H9 (cell line): Measurements from ENCODE around the gene ITGA4. TPM values are rescaled to one million over a fixed set of nuclear protein-coding genes. Genes with fewer than 3 reads are reported as not detected.

ENCODE experiments used
- DNase-seq: peaks from one replicate; pipeline ENCODE4 v3.0.0-alpha.2; 2017
- H2AFZ ChIP-seq: one replicate; pipeline ENCODE4 v1.6.1; 2013; ENCODE audit warnings: mild to moderate bottlenecking, low read length, control low read depth, moderate library complexity
- H2AK5ac ChIP-seq: 2 replicates; pipeline ENCODE4 v1.6.1; 2013; ENCODE audit warnings: low read length, control low read depth, mixed read lengths; ENCODE audit not compliant: insufficient read length
- H2BK120ac ChIP-seq: one replicate; pipeline ENCODE4 v1.6.1; 2013; ENCODE audit warnings: low read depth, mild to moderate bottlenecking, low read length, control low read depth, inconsistent platforms; ENCODE audit not compliant: poor library complexity, severe bottlenecking
- H2BK12ac ChIP-seq: 2 replicates; pipeline ENCODE4 v1.6.1; 2013; ENCODE audit warnings: low read length, control low read depth, mixed read lengths, low read depth; ENCODE audit not compliant: insufficient read length
- H2BK15ac ChIP-seq: 2 replicates; pipeline ENCODE4 v1.6.1; 2013; ENCODE audit warnings: low read depth, low read length, control low read depth
- H2BK20ac ChIP-seq: one replicate; pipeline ENCODE4 v1.6.1; 2013; ENCODE audit warnings: low read depth, mild to moderate bottlenecking, low read length, control low read depth, inconsistent platforms; ENCODE audit not compliant: poor library complexity, severe bottlenecking
- H2BK5ac ChIP-seq: 2 replicates; pipeline ENCODE4 v1.6.1; 2013; ENCODE audit warnings: low read length, control low read depth, mixed read lengths; ENCODE audit not compliant: insufficient read length
- H3K14ac ChIP-seq: 2 replicates; pipeline ENCODE4 v1.6.1; 2013; ENCODE audit warnings: low read length, control low read depth; ENCODE audit not compliant: insufficient read depth
- H3K18ac ChIP-seq: 2 replicates; pipeline ENCODE4 v1.6.1; 2013; ENCODE audit warnings: low read depth, mild to moderate bottlenecking, mixed read lengths, low read length, control low read depth; ENCODE audit not compliant: insufficient read length
- H3K23ac ChIP-seq: 2 replicates; pipeline ENCODE4 v1.6.1; 2013; ENCODE audit warnings: low read length, control low read depth, mixed read lengths, low read depth; ENCODE audit not compliant: insufficient read length
- H3K23me2 ChIP-seq: 2 replicates; pipeline ENCODE4 v1.6.1; 2013; ENCODE audit warnings: low read depth, mild to moderate bottlenecking, mixed read lengths, low read length, control low read depth; ENCODE audit not compliant: insufficient read length, poor library complexity, severe bottlenecking
- H3K27ac ChIP-seq: 2 replicates; pipeline ENCODE4 v1.5.1; 2013; ENCODE audit warnings: low read length, control low read depth, mixed read lengths, low read depth; ENCODE audit not compliant: insufficient read length
- H3K27me3 ChIP-seq: 2 replicates; pipeline ENCODE4 v1.6.1; 2013; ENCODE audit warnings: low read length, control low read depth, inconsistent platforms; ENCODE audit not compliant: insufficient read depth
- H3K4ac ChIP-seq: 2 replicates; pipeline ENCODE4 v1.6.1; 2013; ENCODE audit warnings: low read depth, mild to moderate bottlenecking, control low read depth, inconsistent platforms, low read length, moderate library complexity
- H3K4me1 ChIP-seq: 2 replicates; pipeline ENCODE4 v1.6.1; 2013; ENCODE audit warnings: low read length, control low read depth, inconsistent platforms; ENCODE audit not compliant: insufficient read depth
- H3K4me2 ChIP-seq: 2 replicates; pipeline ENCODE4 v1.6.1; 2013; ENCODE audit warnings: low read length, control low read depth, mixed read lengths; ENCODE audit not compliant: insufficient read length, insufficient read depth
- H3K56ac ChIP-seq: 2 replicates; pipeline ENCODE4 v1.6.1; 2013; ENCODE audit warnings: low read depth, mild to moderate bottlenecking, mixed read lengths, low read length, control low read depth; ENCODE audit not compliant: insufficient read length
- H3K79me1 ChIP-seq: 2 replicates; pipeline ENCODE4 v1.6.1; 2013; ENCODE audit warnings: low read depth, mild to moderate bottlenecking, moderate library complexity, low read length, control low read depth, inconsistent platforms; ENCODE audit not compliant: insufficient read depth, poor library complexity, severe bottlenecking
- H3K79me2 ChIP-seq: 2 replicates; pipeline ENCODE4 v1.6.1; 2013; ENCODE audit warnings: low read length, control low read depth, inconsistent platforms; ENCODE audit not compliant: insufficient read depth
- H3K9ac ChIP-seq: 2 replicates; pipeline ENCODE4 v1.6.1; 2013; ENCODE audit warnings: low read length, control low read depth, mixed read lengths; ENCODE audit not compliant: insufficient read length; ENCODE audit errors: extremely low read depth
- H3K9me3 ChIP-seq: one replicate; pipeline ENCODE4 v1.6.1; 2013; ENCODE audit warnings: low read depth, low read length, inconsistent platforms; ENCODE audit not compliant: control insufficient read depth
- H3T11ph ChIP-seq: one replicate; pipeline ENCODE4 v1.6.1; 2013; ENCODE audit warnings: mild to moderate bottlenecking, low read length, control low read depth, inconsistent platforms
- H4K20me1 ChIP-seq: one replicate; pipeline ENCODE4 v1.6.1; 2013; ENCODE audit not compliant: control insufficient read depth, insufficient read length, insufficient read depth
- H4K5ac ChIP-seq: 2 replicates; pipeline ENCODE4 v1.6.1; 2013; ENCODE audit warnings: low read depth, mild to moderate bottlenecking, mixed read lengths, low read length, control low read depth; ENCODE audit not compliant: insufficient read length
- H4K8ac ChIP-seq: replicated peaks from 2 replicates; pipeline ENCODE4 v1.6.1; 2013; ENCODE audit warnings: low read length, control low read depth, mixed read lengths, low read depth; ENCODE audit not compliant: insufficient read length
- H4K91ac ChIP-seq: 2 replicates; pipeline ENCODE4 v1.6.1; 2013; ENCODE audit warnings: low read depth, mild to moderate bottlenecking, moderate library complexity, mixed read lengths, low read length, control low read depth; ENCODE audit not compliant: insufficient read length
- H3K27ac Mint-ChIP-seq, 3 experiments: 2 replicates in 2 of 3; 3 replicates in 1 of 3; pipeline ENCODE4 v1.8.0; 2020 to 2021; ENCODE audit warnings: mixed read lengths in 3 of 3, mild to moderate bottlenecking in 1 of 3, moderate library complexity in 1 of 3
- H3K27me3 Mint-ChIP-seq: 2 replicates; pipeline ENCODE4 v1.8.0; 2021; ENCODE audit warnings: low read depth, mild to moderate bottlenecking, moderate library complexity, mixed read lengths
- H3K36me3 Mint-ChIP-seq, 3 experiments: 2 replicates in 2 of 3; 3 replicates in 1 of 3; pipeline ENCODE4 v1.8.0; 2020 to 2021; ENCODE audit warnings: low read depth in 3 of 3, mixed read lengths in 3 of 3; ENCODE audit not compliant: insufficient read depth in 1 of 3
- H3K4me1 Mint-ChIP-seq, 2 experiments: 2 replicates each; pipeline ENCODE4 v1.8.0; 2020; ENCODE audit warnings: mixed read lengths in 2 of 2
- H3K4me3 Mint-ChIP-seq, 2 experiments: 2 replicates in 1 of 2; 3 replicates in 1 of 2; pipeline ENCODE4 v1.8.0; 2020 to 2021; ENCODE audit warnings: mild to moderate bottlenecking in 2 of 2, mixed read lengths in 2 of 2, moderate library complexity in 1 of 2
- H3K9me3 Mint-ChIP-seq, 2 experiments: 2 replicates in 1 of 2; 3 replicates in 1 of 2; pipeline ENCODE4 v1.8.0; 2020; ENCODE audit warnings: mild to moderate bottlenecking in 2 of 2, mixed read lengths in 2 of 2, moderate library complexity in 1 of 2
- CTCF ChIP-seq: fragments of 200-600 bp; sonication (generic); conservative IDR thresholded peaks from 3 replicates; pipeline ENCODE4 v1.8.0; 2021; ENCODE audit warnings: antibody characterized with exemption, mild to moderate bottlenecking
- WGBS: extraction: QIAGEN DNeasy Blood & Tissue Kit; methylation state at CpG from one replicate; pipeline ENCODE4 v1.1.7; 2013; ENCODE audit warnings: missing lambda C conversion rate, low lambda C conversion rate, mixed read lengths; ENCODE audit not compliant: insufficient read length; ENCODE audit errors: extremely low coverage; 5-methylcytosine and 5-hydroxymethylcytosine counted together
- total RNA-seq: library from RNA; stranded (reverse); gene quantifications from 2 replicates; pipeline ENCODE4 v1.2.1, GENCODE V29; 2021

Gene ITGA4
- total RNA-seq, 1 experiment from 2014 or later = 1.3 TPM

GRCh38 chr2:181485638-181485946, 28.4 kb downstream of the ITGA4 start:
- H3T11ph ChIP-seq = no peak overlapping the region
- H2BK12ac ChIP-seq = no peak overlapping the region
- H3K4ac ChIP-seq = no peak overlapping the region
- H2BK5ac ChIP-seq = no peak overlapping the region
- H4K8ac ChIP-seq = no peak overlapping the region
- Mint-ChIP-seq H3K4me3 (no peak overlapping the region), H3K36me3 (no peaks in the 10 kb centered on the region), H3K27me3 (no peaks in the 10 kb centered on the region), H3K4me1 (0 out of 4 replicates have a peak, but pooled peaks cover 0 to 4% of the 10 kb centered on the region in 2 experiments), H3K9me3 (no peaks in the 10 kb centered on the region), H3K27ac (no peak overlapping the region)
- H3K9me3 ChIP-seq = no peaks in the 10 kb centered on the region
- no peak for DNase-seq
- no peaks in the 10 kb centered on the region for H3K79me2 ChIP-seq
- H4K5ac ChIP-seq = no peak overlapping the region
- no CpG with 5 or more reads among the region's 3 CpGs for WGBS
- H2AK5ac ChIP-seq = no peak overlapping the region
- H3K56ac ChIP-seq = no peak overlapping the region
- no peak overlapping the region for H2BK20ac ChIP-seq
- no peak overlapping the region for H2BK120ac ChIP-seq
- no peak overlapping the region for H4K91ac ChIP-seq
- no peaks in the 10 kb centered on the region for H3K4me1 ChIP-seq
- no peak overlapping the region for H3K27ac ChIP-seq
- H3K23ac ChIP-seq = no peak overlapping the region
- H3K23me2 ChIP-seq = no peaks in the 10 kb centered on the region
- H2AFZ ChIP-seq = no peak overlapping the region
- H3K9ac ChIP-seq = no peak overlapping the region
- H3K14ac ChIP-seq = no peak overlapping the region
- no peaks in the 10 kb centered on the region for H4K20me1 ChIP-seq
- TF ChIP-seq CTCF = no peak
- no peak overlapping the region for H3K4me2 ChIP-seq
- no peak overlapping the region for H3K18ac ChIP-seq
- H3K79me1 ChIP-seq = no peaks in the 10 kb centered on the region
- H2BK15ac ChIP-seq = no peak overlapping the region
- H3K27me3 ChIP-seq = no peaks in the 10 kb centered on the region
